HL-60/S4 treated with phorbol 12-myristate 13-acetate at 8.2 ng/mL for 4 days and 3 days (cell line): ENCODE data around the gene BICDL1.

Experiments used
- in situ Hi-C: fragments of 300-500 bp; cut with MboI; formaldehyde crosslinking; loops from 2 replicates; pipeline ENCODE4 v1.15.0; 2022; ENCODE audit warnings: low sequenced_read_pairs

BICDL1 gene

GRCh38 chr12:120078868-120079267 lies 89.8 kb downstream of the BICDL1 start:
- in situ Hi-C loops, result no loop called here

- in situ Hi-C loops, result no loop called here
Observed at GRCh38 chr12:120079411-120080400, 90.7 kb downstream of the BICDL1 start.

- in situ Hi-C loops, result no loop called here
Observed at GRCh38 chr12:120081641-120082040, 92.6 kb downstream of the BICDL1 start.

DNA sequence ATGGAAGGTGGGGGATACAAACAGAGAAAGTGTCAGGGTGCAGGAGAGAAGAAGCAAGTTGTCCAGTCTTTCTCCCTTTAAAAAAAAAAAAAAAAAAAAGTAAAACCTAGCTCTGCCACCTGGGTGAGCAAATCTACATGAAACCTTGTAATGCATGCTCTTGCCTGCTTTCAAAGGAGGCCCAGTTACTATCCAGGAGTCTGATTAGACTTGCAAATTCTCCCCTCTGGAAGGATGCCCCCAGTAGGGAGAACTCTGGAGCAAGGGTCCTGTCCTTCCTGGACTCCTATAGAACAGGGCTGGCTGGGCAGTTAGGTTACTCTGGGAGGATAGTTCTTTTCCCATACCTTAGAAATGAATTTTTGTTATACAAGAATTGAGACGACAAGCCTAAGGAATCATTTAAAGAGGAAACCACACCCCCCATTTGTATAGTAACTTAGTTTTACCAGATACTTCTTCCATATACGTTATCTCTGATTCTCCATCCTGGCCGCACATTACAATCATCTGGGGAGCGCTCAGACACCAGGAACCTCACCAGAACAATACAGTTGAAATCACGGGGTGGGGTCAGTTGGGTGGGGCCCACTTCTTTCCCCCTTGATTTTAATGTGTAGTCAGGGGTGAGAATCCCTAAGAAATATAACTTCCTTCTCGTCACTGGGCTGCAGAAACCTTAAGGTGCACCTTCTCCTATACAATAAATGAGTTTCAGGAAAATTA lies 97.0 kb downstream of the BICDL1 start:
- in situ Hi-C loops, result no loop called here

- in situ Hi-C loops, result no loop called here
Observed at GRCh38 chr12:120086801-120087621, 98.0 kb downstream of the BICDL1 start.

DNA sequence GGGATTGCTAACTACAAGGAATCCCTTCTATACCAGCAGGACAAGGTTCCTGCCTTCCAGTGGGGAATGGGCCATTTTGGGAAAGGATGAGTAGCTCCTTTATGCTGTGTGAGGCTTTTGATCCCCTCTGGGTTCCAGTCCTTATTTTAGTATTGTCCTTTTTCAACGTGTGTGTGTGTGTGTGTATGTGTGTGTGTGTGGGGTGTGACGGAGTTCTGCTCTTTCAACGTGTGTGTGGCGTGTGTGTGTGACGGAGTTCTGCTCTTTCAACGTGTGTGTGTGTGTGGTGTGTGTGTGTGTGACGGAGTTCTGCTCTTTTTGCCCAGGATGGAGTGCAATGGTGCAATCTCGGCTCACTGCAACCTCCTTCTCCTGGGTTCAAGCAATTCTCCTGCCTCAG lies 100.1 kb downstream of the BICDL1 start:
- in situ Hi-C loops, result no loop called here

GRCh38 chr12:120089796-120090195 lies 100.8 kb downstream of the BICDL1 start:
- in situ Hi-C loops, result no loop called here

- in situ Hi-C loops, result no loop called here
Observed at GRCh38 chr12:120090206-120090605, 101.2 kb downstream of the BICDL1 start.

DNA sequence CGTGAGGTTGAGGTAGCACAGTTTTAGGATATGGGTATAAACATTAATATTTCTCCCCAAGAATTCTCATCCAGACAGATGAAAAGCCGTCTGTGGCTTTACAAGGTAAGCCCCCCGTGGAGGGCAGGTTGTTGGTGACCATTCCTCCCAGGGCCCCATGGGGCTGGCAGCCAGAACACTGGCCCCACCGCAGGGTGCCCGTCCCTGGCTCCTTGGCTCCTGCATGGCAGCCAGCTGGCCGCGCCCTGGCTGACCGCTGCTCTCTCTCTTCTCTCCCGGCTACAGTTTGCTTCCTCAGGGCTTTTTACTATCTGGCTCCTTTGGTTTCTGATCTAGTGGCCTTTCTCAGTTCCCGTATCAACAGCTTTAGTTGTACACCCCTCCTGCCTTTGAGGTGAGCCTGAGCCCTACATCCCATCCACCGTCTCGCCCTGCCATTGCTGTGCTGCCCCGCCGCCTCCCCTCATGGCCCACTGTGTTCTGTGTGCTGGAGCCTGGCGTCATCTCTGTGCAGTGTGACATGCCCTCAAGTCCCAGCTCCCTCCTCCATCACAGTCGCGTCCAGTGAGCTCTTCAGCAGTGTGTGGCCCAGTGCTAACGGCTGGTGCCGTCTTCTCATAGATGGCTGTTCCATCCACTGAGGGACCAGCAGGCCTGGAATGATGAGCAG lies 101.7 kb downstream of the BICDL1 start:
- in situ Hi-C loops, result no loop called here

GRCh38 chr12:120091371-120092090 lies 102.5 kb downstream of the BICDL1 start:
- in situ Hi-C loops, result no loop called here

DNA sequence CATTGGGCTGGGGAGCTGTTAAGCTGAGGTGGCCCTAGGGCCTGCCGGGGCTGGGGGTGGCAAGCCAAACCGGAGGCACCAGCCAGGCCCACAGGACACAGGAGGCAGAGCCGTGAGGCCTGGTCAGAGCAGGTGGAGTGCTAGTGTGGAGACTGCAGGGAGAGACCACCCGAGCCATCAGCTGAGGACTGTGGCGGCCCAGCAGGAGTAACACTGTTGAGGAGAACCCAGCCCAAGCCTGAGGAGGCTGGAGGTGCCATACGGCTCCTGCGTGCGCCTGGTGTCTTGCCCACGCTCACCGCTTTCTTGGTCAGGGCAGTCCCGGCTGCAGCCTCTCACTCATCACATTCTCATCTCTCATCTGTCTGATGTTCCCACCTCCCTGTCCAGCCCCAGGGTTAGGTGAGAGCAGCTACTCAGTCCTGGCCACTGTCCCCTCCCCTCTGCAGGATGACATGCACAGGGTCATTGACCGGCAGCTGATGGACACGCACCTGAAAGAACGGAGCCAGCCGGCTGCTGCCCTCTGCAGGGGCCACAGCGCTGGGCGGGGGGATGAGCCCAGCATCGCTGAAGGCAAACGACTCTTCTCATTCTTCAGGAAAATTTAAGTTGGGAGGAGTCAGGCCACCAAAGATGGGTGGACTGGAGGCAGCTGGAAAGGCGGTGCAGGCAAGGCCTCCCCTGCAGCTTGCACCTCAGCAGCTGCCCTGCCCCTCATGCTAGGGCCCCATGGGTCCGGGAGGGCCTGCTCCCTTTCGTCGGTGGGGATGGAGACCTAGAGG lies 103.7 kb downstream of the BICDL1 start:
- in situ Hi-C loops, result no loop called here

GRCh38 chr12:120093336-120093591 lies 104.2 kb downstream of the BICDL1 start:
- in situ Hi-C loops, result no loop called here

GRCh38 chr12:120093592-120094355 lies 104.7 kb downstream of the BICDL1 start:
- in situ Hi-C loops, result no loop called here

- in situ Hi-C loops, result no loop called here
Observed at GRCh38 chr12:120094485-120094884, 105.4 kb downstream of the BICDL1 start.

GRCh38 chr12:120095331-120095730 lies 106.3 kb downstream of the BICDL1 start:
- in situ Hi-C loops, result no loop called here

DNA sequence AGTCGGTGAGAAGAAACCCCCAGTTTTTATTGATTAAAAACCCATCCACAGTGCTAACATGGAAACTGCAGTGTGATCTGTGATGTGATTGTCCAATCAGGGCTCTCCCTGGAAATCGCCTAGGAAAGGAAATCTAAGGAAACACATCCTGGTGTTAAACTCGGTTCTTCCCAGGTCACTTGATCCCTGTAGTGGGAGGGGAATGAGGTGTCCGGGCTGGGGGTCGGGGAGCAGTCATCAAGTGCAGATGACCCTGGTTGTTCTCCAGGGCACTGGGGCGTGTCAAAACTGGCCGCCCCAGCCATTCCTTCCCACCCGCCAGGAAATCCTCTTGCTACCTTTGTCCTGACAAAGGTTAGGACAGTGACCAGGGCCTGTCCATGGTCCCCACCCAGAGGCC lies 106.7 kb downstream of the BICDL1 start:
- in situ Hi-C loops, result no loop called here

- in situ Hi-C loops, result no loop called here
Observed at GRCh38 chr12:120096671-120097202, 107.7 kb downstream of the BICDL1 start.

GRCh38 chr12:120098756-120099470 lies 109.9 kb downstream of the BICDL1 start:
- in situ Hi-C loops, result no loop called here
